Endothelial cell of umbilical vein (primary cell): ENCODE results near the gene SLC66A2. TPM values are rescaled to one million over a fixed set of nuclear protein-coding genes. Genes with fewer than 3 reads are reported as not detected.

Experiments used
- BruUV-seq: library from RNA; stranded (reverse); fragments of 400-500 nt; replicated peaks from 2 replicates; lab custom pipeline; 2021; lab: Mats Ljungman, UMichigan
- CTCF ChIA-PET: fragments of 300-600, 350-600 bp; sonication (Branson Sonifier 250); formaldehyde crosslinking; loops from one replicate; lab custom pipeline; 2021; ENCODE audit warnings: antibody characterized with exemption, inconsistent platforms; lab: Charles Lee
- POLR2A ChIA-PET: fragments of 300-600, 350-600 bp; sonication (Branson Sonifier 250); formaldehyde crosslinking; loops from one replicate; lab custom pipeline; 2021; ENCODE audit warnings: antibody characterized with exemption, inconsistent platforms; lab: Charles Lee
- DNase-seq: peaks from one replicate; pipeline ENCODE4 v3.0.0-alpha.2; 2011; ENCODE audit warnings: low read depth, low spot score
- FAIRE-seq: peaks from 2 replicates; lab custom pipeline; 2011; peaks lifted over from hg19 to GRCh38; lab: Jason Lieb, UNC
- H2AFZ ChIP-seq: 2 replicates; pipeline ENCODE4 v1.6.0; 2012; ENCODE audit warnings: low read depth, low read length, control low read depth, inconsistent platforms
- H3K27ac ChIP-seq: 2 replicates; pipeline ENCODE4 v1.5.1; 2011; ENCODE audit warnings: low read depth, mild to moderate bottlenecking, control low read depth, low read length, moderate library complexity; ENCODE audit not compliant: insufficient read depth
- H3K27me3 ChIP-seq, 2 experiments: 2 replicates each; pipeline versions ENCODE4 v1.6.0 to v1.6.1; 2011; ENCODE audit warnings: low read length in 2 of 2, mixed read lengths in 1 of 2; ENCODE audit not compliant: control insufficient read depth in 2 of 2, insufficient read depth in 2 of 2
- H3K36me3 ChIP-seq, 2 experiments: 2 replicates in 1 of 2; 3 replicates in 1 of 2; pipeline ENCODE4 v1.5.1; 2011; ENCODE audit warnings: low read length in 2 of 2, mild to moderate bottlenecking in 1 of 2, moderate library complexity in 1 of 2; ENCODE audit not compliant: control insufficient read depth in 2 of 2, insufficient read depth in 2 of 2; ENCODE audit errors: extremely low read depth in 1 of 2
- H3K4me1 ChIP-seq: 3 replicates; pipeline ENCODE4 v1.5.1; 2011; ENCODE audit warnings: mild to moderate bottlenecking, low read length; ENCODE audit not compliant: control insufficient read depth, insufficient read depth; ENCODE audit errors: extremely low read depth
- H3K4me2 ChIP-seq: 2 replicates; pipeline ENCODE4 v1.6.1; 2011; ENCODE audit warnings: low read length, control low read depth, mixed read lengths; ENCODE audit not compliant: insufficient read depth
- H3K4me3 ChIP-seq, 3 experiments: fragments of 200-600 bp in 1 of 3; sonication (generic), shearing (Covaris generic) in 1 of 3; replicated peaks in 1 of 3; 2 replicates each; pipeline ENCODE4 v1.5.1; 2011 to 2016; ENCODE audit warnings: control low read depth in 3 of 3, low read length in 3 of 3, mild to moderate bottlenecking in 2 of 3, inconsistent platforms in 1 of 3, low read depth in 1 of 3, moderate library complexity in 1 of 3; ENCODE audit not compliant: insufficient read depth in 1 of 3
- H3K79me2 ChIP-seq: 2 replicates; pipeline ENCODE4 v1.6.0; 2012; ENCODE audit warnings: low read length, inconsistent platforms; ENCODE audit not compliant: control insufficient read depth, insufficient read depth
- H3K9ac ChIP-seq: replicated peaks from 2 replicates; pipeline ENCODE3; 2011; ENCODE audit warnings: low read length, control low read depth; ENCODE audit not compliant: insufficient read depth; ENCODE audit errors: extremely low read depth
- H3K9me1 ChIP-seq: replicated peaks from 3 replicates; pipeline ENCODE4 v1.6.0; 2011; ENCODE audit warnings: mild to moderate bottlenecking, low read length; ENCODE audit not compliant: control insufficient read depth, insufficient read depth; ENCODE audit errors: extremely low read depth
- H3K9me3 ChIP-seq: replicated peaks from 2 replicates; pipeline ENCODE4 v1.5.1; 2012; ENCODE audit warnings: low read length, inconsistent platforms; ENCODE audit not compliant: control insufficient read depth, insufficient read depth
- H4K20me1 ChIP-seq: replicated peaks from 2 replicates; pipeline ENCODE3; 2011; ENCODE audit warnings: mild to moderate bottlenecking, low read length; ENCODE audit not compliant: control insufficient read depth, insufficient read depth; ENCODE audit errors: extremely low read depth
- CTCF ChIP-seq, 2 donors: IDR thresholded peaks; 1 replicate in 1 of 2; 2 replicates in 1 of 2; pipeline ENCODE4 v1.5.1; 2011; ENCODE audit warnings: low read length in 2 of 2, mild to moderate bottlenecking in 2 of 2, moderate library complexity in 2 of 2, control low read depth in 1 of 2, inconsistent platforms in 1 of 2, low read depth in 1 of 2; ENCODE audit not compliant: insufficient read depth in 1 of 2; ENCODE audit errors: extremely low read depth in 1 of 2
- EZH2 ChIP-seq: IDR thresholded peaks from 2 replicates; pipeline ENCODE4 v1.6.1; 2012; ENCODE audit warnings: borderline replicate concordance, low read depth, mild to moderate bottlenecking, moderate library complexity, low read length, inconsistent platforms; ENCODE audit not compliant: severe bottlenecking
- FOS ChIP-seq: IDR thresholded peaks from 2 replicates; pipeline ENCODE4 v1.6.1; 2011; ENCODE audit warnings: mild to moderate bottlenecking, low read length, moderate library complexity, borderline replicate concordance; ENCODE audit not compliant: insufficient read depth
- GATA2 ChIP-seq: IDR thresholded peaks from 2 replicates; pipeline ENCODE4 v1.7.0; 2011; ENCODE audit warnings: low read depth, mild to moderate bottlenecking, moderate library complexity, mixed read lengths, low read length; ENCODE audit not compliant: insufficient read length, insufficient read depth
- JUN ChIP-seq: IDR thresholded peaks from 2 replicates; pipeline ENCODE4 v1.6.1; 2011; ENCODE audit warnings: borderline replicate concordance, low read depth; ENCODE audit not compliant: insufficient read length, insufficient read depth
- MAX ChIP-seq: IDR thresholded peaks from 2 replicates; pipeline ENCODE4 v1.6.1; 2011; ENCODE audit not compliant: insufficient read depth, insufficient read length
- MYC ChIP-seq: IDR thresholded peaks from one replicate; pipeline ENCODE4 v1.6.1; 2011; ENCODE audit warnings: mild to moderate bottlenecking, low read depth, low read length
- POLR2A ChIP-seq: IDR thresholded peaks from 2 replicates; pipeline ENCODE4 v1.6.1; 2012; ENCODE audit warnings: low read depth, mild to moderate bottlenecking, control low read depth, low read length
- POLR2AphosphoS5 ChIP-seq: IDR thresholded peaks from 2 replicates; pipeline ENCODE4 v1.6.1; 2012; ENCODE audit warnings: low read depth, mild to moderate bottlenecking, control low read depth, low read length, moderate library complexity; ENCODE audit not compliant: insufficient read depth
- dilution Hi-C: fragments of 300-500 bp; cut with MboI; formaldehyde crosslinking; loops from one replicate; pipeline ENCODE4 v1.15.0; 2019; ENCODE audit warnings: low sequenced_read_pairs; ENCODE audit not compliant: extremely low pct_ligation_motif_present
- intact Hi-C: fragments of 100-400 bp; cut with micrococcal nuclease; formaldehyde crosslinking; loops from one replicate; pipeline ENCODE4 v1.10.0; 2022
- polyA plus RNA-seq, 4 experiments: library from polyadenylated mRNA; depleted of rRNA in 3 of 4; stranded (reverse) in 3 of 4; unstranded in 1 of 4; fragments of >200 nt; gene quantifications; 2 replicates each; pipeline versions ENCODE4 v1.2.1 to v1.2.3, GENCODE V29; 2011 to 2012; ENCODE audit warnings: missing spikeins in 1 of 4
- total RNA-seq: library from RNA; stranded (reverse); gene quantifications from 2 replicates; pipeline ENCODE4 v1.2.3, GENCODE V29; 2021

SLC66A2 gene
- total and polyA plus RNA-seq, 2 donors (not counting 3 experiments of a cell fraction or from before 2014, with no cell fraction given) = 32.5 to 37.1 TPM

- Histone ChIP-seq H3K9ac (peak overlapping the region; percentile 67), H3K79me2 (peaks cover 41% of the 10 kb centered on the region), H4K20me1 (no peaks in the 10 kb centered on the region), H3K27ac (no peak overlapping the region), H3K4me1 (peaks cover 13% of the 10 kb centered on the region), H3K4me2 (peak overlapping the region; percentile 45), H3K4me3 (peak overlapping the region in 2 of 3 experiments; percentile 96), H2AFZ (no peak overlapping the region), H3K36me3 (peaks cover 2 to 4% of the 10 kb centered on the region in 2 experiments), H3K9me1 (no peaks in the 10 kb centered on the region), H3K9me3 (no peaks in the 10 kb centered on the region), H3K27me3 (peaks cover 0 to under 1% of the 10 kb centered on the region in 2 experiments)
- POLR2A ChIA-PET = interaction anchor here (1.6 kb wide), 1 partner anchor 45 kb away, joined by 7 read pairs; the partner anchor contains the start of gene RBFA
- TF ChIP-seq EZH2 (no peak), JUN (no peak), POLR2A (no peak), CTCF (IDR thresholded peaks at IDR 0.05; ENCODE audit: extremely low read depth in 1 of 2, insufficient read depth in 1 of 2, low read depth in 1 of 2, low read length in 2 of 2) (no peak), GATA2 (no peak), POLR2AphosphoS5 (no peak), FOS (no peak), MAX (no peak), MYC (no peak)
- DNase-seq (peak; percentile 11), FAIRE-seq (no peak)
- dilution Hi-C loops (no loop called here), intact Hi-C loops (loop anchor here (5.0 kb wide), 1 partner anchor 612 kb away; no protein-coding TSS in a partner anchor)
- no TSS peak for BruUV-seq
- CTCF ChIA-PET = interaction anchor here (2.7 kb wide), 1 partner anchor 45 kb away, joined by 24 read pairs; the partner anchor contains the start of gene RBFA
Measured at GRCh38 chr18:79989195-79989497, 37.7 kb upstream of the SLC66A2 start.
